GM23248 (cell line): ENCODE results near the gene POU2F1.

ENCODE experiments used
- EZH2 ChIP-seq: fragments of 200-600 bp; sonication (generic); IDR thresholded peaks from 2 replicates; pipeline ENCODE4 v1.6.1; 2018; ENCODE audit warnings: antibody characterized with exemption, mild to moderate bottlenecking; ENCODE audit not compliant: insufficient read depth, poor library complexity, severe bottlenecking
- EZH2phosphoT487 ChIP-seq: fragments of 200-600 bp; sonication (generic); IDR thresholded peaks from 2 replicates; pipeline ENCODE4 v1.6.1; 2018; ENCODE audit warnings: antibody characterized with exemption, moderate library complexity, mild to moderate bottlenecking, low read depth; ENCODE audit not compliant: insufficient read depth

DNA sequence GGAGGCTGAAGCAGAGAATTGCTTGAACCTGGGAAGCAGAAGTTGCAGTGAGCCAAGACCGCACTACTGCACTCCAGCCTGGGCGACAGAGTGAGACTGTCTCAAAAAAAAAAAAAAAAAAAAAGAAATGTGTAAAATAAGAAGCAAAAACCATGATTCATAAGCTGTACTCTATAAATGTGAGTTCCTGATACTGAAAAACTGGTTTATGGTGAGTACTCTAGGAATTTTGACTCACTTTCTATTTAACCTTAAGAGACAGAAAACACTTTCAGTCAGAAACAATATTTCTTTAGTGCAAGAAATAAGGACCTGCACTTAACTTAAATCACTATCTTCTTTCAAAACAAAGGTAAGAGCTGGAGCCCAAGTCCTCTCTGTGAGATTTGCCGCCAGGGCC, 19.9 kb upstream of the POU2F1 start:
- TF ChIP-seq EZH2 (no peak), EZH2phosphoT487 (no peak)
